ENCODE results near the gene PCLAF. TPM values are rescaled to one million over a fixed set of nuclear protein-coding genes. Genes with fewer than 3 reads are reported as not detected.

PCLAF gene
- polyA plus RNA-seq, 1 donor (not counting 4 experiments of a cell fraction or from before 2014, with no cell fraction given): 55.0 TPM

DNA sequence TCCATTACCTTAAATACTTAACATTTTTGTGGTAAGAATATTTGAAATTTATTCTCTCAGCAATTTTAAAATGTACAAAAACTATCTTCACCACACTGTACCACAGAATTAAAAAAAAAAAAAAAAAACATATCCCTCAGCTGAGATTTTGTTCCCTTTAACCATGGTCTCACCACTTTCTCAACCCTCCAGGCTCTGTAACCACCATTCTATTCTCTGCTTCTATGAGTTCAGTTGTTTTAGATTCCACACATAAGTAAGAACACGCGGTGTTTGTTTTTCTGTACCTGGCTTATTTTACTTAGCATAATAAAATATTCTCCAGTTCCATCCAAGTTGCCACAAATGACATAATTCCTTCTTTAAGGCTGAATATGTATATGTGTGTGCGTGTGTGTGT lies 66.8 kb downstream of the PCLAF start:
- no peaks in the 10 kb centered on the region for H3K27me3 ChIP-seq (ENCODE audit: control insufficient read depth, extremely low read depth, insufficient read depth, low read length)
- peaks cover 62% of the 10 kb centered on the region for H3K79me2 ChIP-seq (ENCODE audit: control insufficient read depth, insufficient read depth, low read length)
- no peak overlapping the region for H3K27ac ChIP-seq (ENCODE audit: control insufficient read depth, insufficient read depth, low read length)
- H4K20me1 ChIP-seq (ENCODE audit: control insufficient read depth, extremely low read depth, insufficient read depth, low read length): no peaks in the 10 kb centered on the region
- peaks cover under 1 to 1% of the 10 kb centered on the region in 2 experiments for H3K36me3 ChIP-seq (ENCODE audit: control insufficient read depth in 2 of 2, extremely low read depth in 1 of 2, insufficient read depth in 2 of 2, low read length in 2 of 2)
- H3K4me1 ChIP-seq (ENCODE audit: control insufficient read depth, extremely low read depth, insufficient read depth, low read length): no peaks in the 10 kb centered on the region
- no peak overlapping the region for H3K4me2 ChIP-seq (ENCODE audit: control insufficient read depth, extremely low read depth, insufficient read depth, low read depth, low read length)
- no peak overlapping the region for H3K9ac ChIP-seq (ENCODE audit: control insufficient read depth, extremely low read depth, insufficient read depth, low read length)
- H2AFZ ChIP-seq (ENCODE audit: control insufficient read depth, low read length): no peak overlapping the region
- H3K9me3 ChIP-seq (ENCODE audit: control insufficient read depth, low read depth, low read length): no peaks in the 10 kb centered on the region
- no peaks in the 10 kb centered on the region for H3K9me1 ChIP-seq (ENCODE audit: control insufficient read depth, extremely low read depth, insufficient read depth, low read length)
- TF ChIP-seq EZH2 (IDR thresholded peaks at IDR 0.05; ENCODE audit: low read length): no peak
- no peak for DNase-seq (ENCODE audit: low read depth, low spot score)
- no peak overlapping the region for H3K4me3 ChIP-seq (ENCODE audit: control insufficient read depth in 2 of 3, extremely low read depth in 1 of 3, insufficient read depth in 2 of 3, low read depth in 1 of 3, low read length in 3 of 3)
- no peak for FAIRE-seq
- dilution Hi-C loops (cut with MboI; ENCODE audit: extremely low pct_ligation_motif_present, low sequenced_read_pairs): no loop called here

Small RNA genes within 50 kb of the gene (small RNA-seq; reads per million reads assigned to genes)
- 0 reads per million in 3 experiments for gene RF00554 (ENCODE audit: insufficient read length in 3 of 3, low read depth in 3 of 3, low replicate concordance in 1 of 3)

Other genes starting within 250 kb of the PCLAF start
- 0.03 to 0.04 TPM in 2 of 3 replicates, not detected in the other for gene SNX22, start 229.7 kb downstream of the PCLAF start, polyA plus RNA-seq
- gene PPIB, start 218.4 kb downstream of the PCLAF start, polyA plus RNA-seq: 544 to 757 TPM (median 555 TPM) in 3 replicates
- gene CSNK1G1, start 25.3 kb downstream of the PCLAF start, polyA plus RNA-seq: 20.4 to 28.9 TPM (median 23.8 TPM) in 3 replicates
- gene TRIP4, start 6.4 kb upstream of the PCLAF start, polyA plus RNA-seq: 27.9 to 31.5 TPM (median 31.1 TPM) in 3 replicates
- 11.8 to 16.9 TPM (median 12.8 TPM) in 3 replicates for gene ZNF609, start 79.1 kb upstream of the PCLAF start, polyA plus RNA-seq

Data from keratinocyte (primary cell).